IMR-90 (cell line): ENCODE measurements around the gene CYP19A1. TPM values are rescaled to one million over a fixed set of nuclear protein-coding genes. Genes with fewer than 3 reads are reported as not detected.

Experiments
- ATAC-seq: fragments of 200-7000 bp; cut with Tn5 transposase; 2 replicates; pipeline ENCODE4 v1.9.1; 2020; ENCODE audit warnings: low read depth, mild to moderate bottlenecking, moderate library complexity
- BruUV-seq: library from RNA; stranded (reverse); fragments of 400-500 nt; replicated peaks from 2 replicates; lab custom pipeline; 2021; lab: Mats Ljungman, UMichigan
- CTCF ChIA-PET: fragments of 300-600 bp; formaldehyde crosslinking; extraction: SDS; loops from one replicate; lab custom pipeline; 2021; ENCODE audit warnings: antibody characterized with exemption; lab: Yijun Ruan, JAX
- POLR2A ChIA-PET: fragments of 300-600 bp; sonication (Branson Sonifier 250); formaldehyde crosslinking; loops from one replicate; lab custom pipeline; 2022; ENCODE audit warnings: antibody characterized with exemption; ENCODE audit not compliant: unreplicated experiment; lab: Charles Lee
- DNase-seq: peaks from one replicate; pipeline ENCODE4 v3.0.0; 2013
- H2AFZ ChIP-seq: replicated peaks from 2 replicates; pipeline ENCODE3; 2013; ENCODE audit warnings: low read length, mild to moderate bottlenecking; ENCODE audit not compliant: poor library complexity
- H2AK5ac ChIP-seq: 2 replicates; pipeline ENCODE4 v1.6.1; 2013; ENCODE audit warnings: low read depth, low read length, inconsistent platforms
- H2AK9ac ChIP-seq: replicated peaks from 2 replicates; pipeline ENCODE3; 2013; ENCODE audit warnings: mild to moderate bottlenecking, low read depth, low read length, moderate library complexity; ENCODE audit not compliant: poor library complexity
- H2BK120ac ChIP-seq: 2 replicates; pipeline ENCODE4 v1.6.1; 2013; ENCODE audit warnings: low read depth, low read length, inconsistent platforms
- H2BK15ac ChIP-seq: 3 replicates; pipeline ENCODE4 v1.6.1; 2013; ENCODE audit warnings: low read depth, low read length, inconsistent platforms
- H2BK20ac ChIP-seq: 2 replicates; pipeline ENCODE4 v1.6.1; 2013; ENCODE audit warnings: low read depth, mild to moderate bottlenecking, inconsistent platforms, low read length, moderate library complexity
- H2BK5ac ChIP-seq: 2 replicates; pipeline ENCODE4 v1.6.1; 2013; ENCODE audit warnings: mild to moderate bottlenecking, low read depth, low read length, inconsistent platforms; ENCODE audit not compliant: poor library complexity, severe bottlenecking
- H3K14ac ChIP-seq: replicated peaks from 2 replicates; pipeline ENCODE4 v1.6.1; 2013; ENCODE audit warnings: low read depth, low read length, inconsistent platforms
- H3K18ac ChIP-seq: 2 replicates; pipeline ENCODE4 v1.6.1; 2013; ENCODE audit warnings: low read depth, low read length, control low read depth
- H3K23ac ChIP-seq: 2 replicates; pipeline ENCODE4 v1.6.1; 2013; ENCODE audit warnings: low read depth, low read length, inconsistent platforms
- H3K27ac ChIP-seq: 2 replicates; pipeline ENCODE4 v1.5.1; 2013; ENCODE audit warnings: mild to moderate bottlenecking, control low read depth, low read length; ENCODE audit not compliant: insufficient read depth
- H3K27me3 ChIP-seq: 2 replicates; pipeline ENCODE4 v1.6.1; 2013; ENCODE audit warnings: low read length; ENCODE audit not compliant: control insufficient read depth, insufficient read depth
- H3K36me3 ChIP-seq: 2 replicates; pipeline ENCODE4 v1.6.1; 2013; ENCODE audit warnings: low read length, mixed read lengths; ENCODE audit not compliant: control insufficient read depth, insufficient read depth
- H3K4ac ChIP-seq: 2 replicates; pipeline ENCODE4 v1.6.1; 2013; ENCODE audit warnings: low read depth, low read length, inconsistent platforms
- H3K4me1 ChIP-seq: 2 replicates; pipeline ENCODE4 v1.6.1; 2013; ENCODE audit warnings: low read length, mixed read lengths; ENCODE audit not compliant: control insufficient read depth, insufficient read depth
- H3K4me2 ChIP-seq: 2 replicates; pipeline ENCODE4 v1.6.1; 2013; ENCODE audit warnings: low read depth, mild to moderate bottlenecking, control low read depth, low read length, moderate library complexity
- H3K4me3 ChIP-seq: 2 replicates; pipeline ENCODE4 v1.5.1; 2013; ENCODE audit warnings: low read depth, mild to moderate bottlenecking, control low read depth, low read length, moderate library complexity; ENCODE audit not compliant: insufficient read depth
- H3K56ac ChIP-seq: 2 replicates; pipeline ENCODE4 v1.6.1; 2013; ENCODE audit warnings: low read length, inconsistent platforms; ENCODE audit not compliant: insufficient read depth; ENCODE audit errors: extremely low read depth
- H3K79me1 ChIP-seq, 2 experiments: 2 replicates each; pipeline ENCODE4 v1.6.1; 2013; ENCODE audit warnings: low read length in 2 of 2, inconsistent platforms in 1 of 2, low read depth in 1 of 2
- H3K9ac ChIP-seq: 2 replicates; pipeline ENCODE4 v1.6.1; 2013; ENCODE audit warnings: low read depth, low read length, control low read depth
- H3K9me1 ChIP-seq: 2 replicates; pipeline ENCODE4 v1.6.1; 2013; ENCODE audit warnings: low read length, inconsistent platforms; ENCODE audit not compliant: insufficient read depth
- H3K9me3 ChIP-seq: 2 replicates; pipeline ENCODE4 v1.6.1; 2013; ENCODE audit warnings: low read length; ENCODE audit not compliant: control insufficient read depth, insufficient read depth
- H4K20me1 ChIP-seq: 2 replicates; pipeline ENCODE4 v1.6.1; 2013; ENCODE audit warnings: low read length, inconsistent platforms; ENCODE audit not compliant: insufficient read depth
- H4K5ac ChIP-seq: 2 replicates; pipeline ENCODE4 v1.6.1; 2013; ENCODE audit warnings: mild to moderate bottlenecking, low read depth, low read length, control low read depth
- H4K8ac ChIP-seq, 2 experiments: 2 replicates each; pipeline ENCODE4 v1.6.1; 2013; ENCODE audit warnings: low read depth in 2 of 2, low read length in 2 of 2, control low read depth in 1 of 2, inconsistent platforms in 1 of 2
- H4K91ac ChIP-seq: 2 replicates; pipeline ENCODE4 v1.6.1; 2013; ENCODE audit warnings: low read depth, low read length, inconsistent platforms; ENCODE audit not compliant: insufficient read depth
- BHLHE40 ChIP-seq: fragments of 150-350 bp; IDR thresholded peaks from 2 replicates; pipeline ENCODE4 v1.6.1; 2016; ENCODE audit warnings: mild to moderate bottlenecking, low read depth, low read length
- CEBPB ChIP-seq: IDR thresholded peaks from 2 replicates; pipeline ENCODE4 v1.6.1; 2012; ENCODE audit warnings: low read depth, low read length, improper control_type of control experiment
- CHD1 ChIP-seq: IDR thresholded peaks from 2 replicates; pipeline ENCODE4 v1.6.1; 2012; ENCODE audit warnings: low read depth, low read length, improper control_type of control experiment
- CTCF ChIP-seq: conservative IDR thresholded peaks from 2 replicates; pipeline ENCODE4 v1.5.1; 2012; ENCODE audit warnings: mild to moderate bottlenecking, low read depth, low read length, improper control_type of control experiment
- FOS ChIP-seq: fragments of 150-350 bp; IDR thresholded peaks from 2 replicates; pipeline ENCODE4 v1.6.1; 2016; ENCODE audit warnings: low read depth, low read length
- MAFK ChIP-seq: IDR thresholded peaks from 2 replicates; pipeline ENCODE4 v1.6.1; 2012; ENCODE audit warnings: low read depth, low read length, improper control_type of control experiment
- MAZ ChIP-seq: IDR thresholded peaks from 2 replicates; pipeline ENCODE4 v1.6.1; 2012; ENCODE audit warnings: low read depth, mild to moderate bottlenecking, low read length, improper control_type of control experiment, moderate library complexity, borderline replicate concordance
- MXI1 ChIP-seq: IDR thresholded peaks from 2 replicates; pipeline ENCODE4 v1.6.1; 2012; ENCODE audit warnings: low read depth, mild to moderate bottlenecking, low read length, moderate library complexity, borderline replicate concordance
- NFE2L2 ChIP-seq: fragments of 150-350 bp; IDR thresholded peaks from 2 replicates; pipeline ENCODE4 v1.6.1; 2016; ENCODE audit warnings: low read depth, mild to moderate bottlenecking, low read length
- POLR2A ChIP-seq: IDR thresholded peaks from 2 replicates; pipeline ENCODE4 v1.6.1; 2012; ENCODE audit warnings: mild to moderate bottlenecking, low read depth, low read length
- RAD21 ChIP-seq: IDR thresholded peaks from 2 replicates; pipeline ENCODE4 v1.6.1; 2012; ENCODE audit warnings: low read length, improper control_type of control experiment
- RCOR1 ChIP-seq: IDR thresholded peaks from 2 replicates; pipeline ENCODE4 v1.6.1; 2012; ENCODE audit warnings: mild to moderate bottlenecking, low read length, improper control_type of control experiment; ENCODE audit not compliant: insufficient replicate concordance
- RFX5 ChIP-seq: IDR thresholded peaks from 2 replicates; pipeline ENCODE4 v1.8.0; 2012; ENCODE audit warnings: low read depth, mild to moderate bottlenecking, low read length, moderate library complexity
- SMC3 ChIP-seq: fragments of 150-350 bp; IDR thresholded peaks from 2 replicates; pipeline ENCODE4 v1.6.1; 2016; ENCODE audit warnings: low read depth, mild to moderate bottlenecking, antibody characterized with exemption, low read length, moderate library complexity
- whole genome bisulfite sequencing, 2 experiments: methylation state at CpG; one replicate each; pipeline versions ENCODE4 v1.1.5 to v1.1.7; 2013; ENCODE audit warnings: missing lambda C conversion rate in 2 of 2; ENCODE audit not compliant: insufficient read length in 1 of 2; ENCODE audit errors: extremely low coverage in 2 of 2; 5-methylcytosine and 5-hydroxymethylcytosine counted together
- dilution Hi-C: fragments of 300-500 bp; cut with HindIII; formaldehyde crosslinking; loops from one replicate; pipeline ENCODE4 v1.14.3; 2018; ENCODE audit warnings: low sequenced_read_pairs; ENCODE audit not compliant: unreplicated experiment
- in situ Hi-C: fragments of 300-500 bp; cut with MboI; formaldehyde crosslinking; loops from 3 replicates; pipeline ENCODE4 v1.14.3; 2019; ENCODE audit warnings: low sequenced_read_pairs, inconsistent platforms, mixed read lengths
- intact Hi-C: fragments of 100-400 bp; cut with micrococcal nuclease; formaldehyde crosslinking; loops from 2 replicates; pipeline ENCODE4 v1.10.0; 2022
- polyA plus RNA-seq, 3 experiments: library from polyadenylated mRNA; depleted of rRNA; stranded (reverse); fragments of >200 nt; gene quantifications; 2 replicates each; pipeline ENCODE4 v1.2.3, GENCODE V29; 2012; ENCODE audit warnings: low replicate concordance in 1 of 3
- total RNA-seq: library from RNA; depleted of rRNA; stranded (reverse); fragments of >200 nt; gene quantifications from 2 replicates; pipeline ENCODE4 v1.2.3, GENCODE V29; 2012
- TF ChIP-seq, protein P1 (sequence below): fragments of 150-350 bp; IDR thresholded peaks from 2 replicates; pipeline ENCODE4 v1.6.1; 2017; ENCODE audit warnings: mild to moderate bottlenecking, antibody characterized with exemption, low read length, low read depth
- TF ChIP-seq, protein P2 (sequence below): fragments of 150-350 bp; IDR thresholded peaks from 2 replicates; pipeline ENCODE4 v1.6.1; 2016; ENCODE audit warnings: low read depth, mild to moderate bottlenecking, low read length, moderate library complexity, borderline replicate concordance

Gene CYP19A1
- total and polyA plus RNA-seq, 2 of the 4 experiments (the other 2 are of a cell fraction): not detected

DNA sequence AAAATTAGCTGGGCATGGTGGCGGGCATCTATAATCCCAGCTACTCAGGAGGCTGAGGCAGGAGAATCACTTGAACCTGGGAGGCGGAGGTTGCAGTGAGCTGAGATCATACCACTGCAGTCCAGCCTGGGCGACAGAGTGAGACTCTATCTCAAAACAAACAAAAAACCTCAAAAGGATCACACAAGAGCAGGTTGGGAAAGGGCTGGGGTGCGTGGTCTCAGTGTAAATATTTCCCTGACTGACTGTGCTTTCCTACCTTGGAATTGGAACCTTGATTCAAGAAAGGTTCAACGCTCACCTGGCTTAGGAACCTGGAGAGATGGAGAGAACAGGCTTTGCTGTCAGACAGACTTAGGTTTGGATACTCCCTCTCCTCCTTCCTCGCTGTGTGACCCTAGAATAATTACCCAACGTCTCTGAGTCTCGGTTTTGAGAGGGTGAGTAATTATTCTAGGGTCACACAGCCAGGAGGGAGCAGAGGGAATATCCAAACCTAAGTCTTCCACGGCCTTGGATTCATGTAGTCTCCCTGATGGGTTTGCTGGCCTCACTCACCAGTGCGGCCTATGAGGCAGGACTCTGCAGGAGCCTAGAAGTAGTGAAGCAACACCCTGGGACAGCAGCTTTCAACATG is 24.6 kb downstream of the CYP19A1 start:
- no peak overlapping the region for H3K23ac ChIP-seq
- H3K4ac ChIP-seq: no peak overlapping the region
- H2BK120ac ChIP-seq: no peak overlapping the region
- H3K9ac ChIP-seq: no peak overlapping the region
- H3K79me1 ChIP-seq: no peaks in the 10 kb centered on the region
- no peak overlapping the region for H3K18ac ChIP-seq
- no peaks in the 10 kb centered on the region for H4K20me1 ChIP-seq
- no peak overlapping the region for H2AFZ ChIP-seq
- H2BK15ac ChIP-seq: no peak overlapping the region
- no CpG with 5 or more reads among the region's 10 CpGs for WGBS, 2 experiments
- H3K9me3 ChIP-seq: no peaks in the 10 kb centered on the region
- no peak overlapping the region for H3K4me3 ChIP-seq
- in situ Hi-C loops: no loop called here
- peaks cover 6% of the 10 kb centered on the region; the same call in 1 of the 2 replicates for H3K27me3 ChIP-seq
- no peak overlapping the region for H3K14ac ChIP-seq
- POLR2A ChIA-PET: no interaction called here
- no peak for DNase-seq
- H3K27ac ChIP-seq: no peak overlapping the region
- no peak overlapping the region for H2BK20ac ChIP-seq
- H3K9me1 ChIP-seq: no peaks in the 10 kb centered on the region
- CTCF ChIA-PET: no interaction called here
- no peak overlapping the region; the same call in 1 of the 2 replicates for H2AK5ac ChIP-seq
- no peak overlapping the region for H4K91ac ChIP-seq
- TF ChIP-seq MXI1: no peak
- no peak for TF ChIP-seq FOS
- TF ChIP-seq, protein P1, sequence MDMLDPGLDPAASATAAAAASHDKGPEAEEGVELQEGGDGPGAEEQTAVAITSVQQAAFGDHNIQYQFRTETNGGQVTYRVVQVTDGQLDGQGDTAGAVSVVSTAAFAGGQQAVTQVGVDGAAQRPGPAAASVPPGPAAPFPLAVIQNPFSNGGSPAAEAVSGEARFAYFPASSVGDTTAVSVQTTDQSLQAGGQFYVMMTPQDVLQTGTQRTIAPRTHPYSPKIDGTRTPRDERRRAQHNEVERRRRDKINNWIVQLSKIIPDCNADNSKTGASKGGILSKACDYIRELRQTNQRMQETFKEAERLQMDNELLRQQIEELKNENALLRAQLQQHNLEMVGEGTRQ: no peak
- no peak for TF ChIP-seq MAZ
- no peak for TF ChIP-seq SMC3
- TF ChIP-seq MAFK: no peak
- TF ChIP-seq, protein P2, sequence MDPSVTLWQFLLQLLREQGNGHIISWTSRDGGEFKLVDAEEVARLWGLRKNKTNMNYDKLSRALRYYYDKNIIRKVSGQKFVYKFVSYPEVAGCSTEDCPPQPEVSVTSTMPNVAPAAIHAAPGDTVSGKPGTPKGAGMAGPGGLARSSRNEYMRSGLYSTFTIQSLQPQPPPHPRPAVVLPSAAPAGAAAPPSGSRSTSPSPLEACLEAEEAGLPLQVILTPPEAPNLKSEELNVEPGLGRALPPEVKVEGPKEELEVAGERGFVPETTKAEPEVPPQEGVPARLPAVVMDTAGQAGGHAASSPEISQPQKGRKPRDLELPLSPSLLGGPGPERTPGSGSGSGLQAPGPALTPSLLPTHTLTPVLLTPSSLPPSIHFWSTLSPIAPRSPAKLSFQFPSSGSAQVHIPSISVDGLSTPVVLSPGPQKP: no peak
- no peak for TF ChIP-seq POLR2A
- no peak for TF ChIP-seq NFE2L2
- no peak for TF ChIP-seq BHLHE40
- TF ChIP-seq RCOR1: no peak
- no peak for TF ChIP-seq CHD1
- no peak for TF ChIP-seq RFX5
- TF ChIP-seq CTCF: no peak
- no peak for TF ChIP-seq RAD21
- TF ChIP-seq CEBPB: no peak
- H3K4me2 ChIP-seq: no peak overlapping the region
- no peaks in the 10 kb centered on the region for H3K36me3 ChIP-seq
- no peak overlapping the region for H4K5ac ChIP-seq
- intact Hi-C loops: no loop called here
- H2BK5ac ChIP-seq: no peak overlapping the region
- dilution Hi-C loops: no loop called here
- no peak overlapping the region for H2AK9ac ChIP-seq
- H4K8ac ChIP-seq: no peak overlapping the region
- BruUV-seq: no TSS peak
- no peak for ATAC-seq
- H3K4me1 ChIP-seq: peaks cover 16% of the 10 kb centered on the region; the same call in 1 of the 2 replicates
- no peak overlapping the region for H3K56ac ChIP-seq
